NB4 (cell line): ENCODE measurements around the gene CCDC88C.

ENCODE experiments used
- CTCF ChIP-seq: IDR thresholded peaks from one replicate; pipeline ENCODE4 v1.5.1; 2012; ENCODE audit warnings: low read depth, low read length
- MAX ChIP-seq: IDR thresholded peaks from 2 replicates; pipeline ENCODE4 v1.6.1; 2011; ENCODE audit warnings: low read depth, low read length
- MYC ChIP-seq: IDR thresholded peaks from 2 replicates; pipeline ENCODE4 v1.6.1; 2011; ENCODE audit warnings: low read depth, low read length
- POLR2A ChIP-seq: IDR thresholded peaks from 2 replicates; pipeline ENCODE4 v1.6.1; 2011; ENCODE audit warnings: mild to moderate bottlenecking; ENCODE audit not compliant: insufficient read length; ENCODE audit errors: extremely low read depth

GRCh38 chr14:91352728-91353692, 64.6 kb downstream of the CCDC88C start:
- TF ChIP-seq CTCF (no peak), POLR2A (no peak), MAX (no peak), MYC (no peak)
